Smooth muscle cell (in vitro differentiated cells): ENCODE data around the gene DOCK8. TPM values are rescaled to one million over a fixed set of nuclear protein-coding genes. Genes with fewer than 3 reads are reported as not detected.

Source experiments
- DNase-seq: peaks from one replicate; lab custom pipeline; 2025; ENCODE audit not compliant: unreplicated experiment; lab: John Stamatoyannopoulos, UW
- H2AFZ ChIP-seq: fragments of 200-600 bp; sonication (generic); 2 replicates; pipeline ENCODE4 v1.6.0; 2016; ENCODE audit warnings: antibody characterized with exemption, low read depth, mild to moderate bottlenecking
- H3F3A ChIP-seq: fragments of 200-600 bp; sonication (generic); 2 replicates; pipeline ENCODE4 v1.6.0; 2017; ENCODE audit warnings: antibody characterized with exemption, low read depth
- H3K27ac ChIP-seq: fragments of 200-600 bp; sonication (generic); 2 replicates; pipeline ENCODE4 v1.5.1; 2016; ENCODE audit warnings: low read depth, mild to moderate bottlenecking
- H3K27me3 ChIP-seq: fragments of 200-600 bp; sonication (generic); 2 replicates; pipeline ENCODE4 v1.6.1; 2016; ENCODE audit warnings: low read depth, mild to moderate bottlenecking
- H3K36me3 ChIP-seq: fragments of 200-600 bp; sonication (generic); 2 replicates; pipeline ENCODE4 v1.5.1; 2016; ENCODE audit warnings: low read depth
- H3K4me1 ChIP-seq: fragments of 200-600 bp; sonication (generic); 2 replicates; pipeline ENCODE4 v1.5.1; 2016; ENCODE audit warnings: low read depth
- H3K4me2 ChIP-seq: fragments of 200-600 bp; sonication (generic); 2 replicates; pipeline ENCODE4 v1.6.0; 2016; ENCODE audit warnings: mild to moderate bottlenecking
- H3K4me3 ChIP-seq: fragments of 200-600 bp; sonication (generic); 2 replicates; pipeline ENCODE4 v1.5.1; 2016; ENCODE audit warnings: mild to moderate bottlenecking
- H3K79me2 ChIP-seq: fragments of 200-600 bp; sonication (generic); 2 replicates; pipeline ENCODE4 v1.6.0; 2016; ENCODE audit warnings: low read depth, mild to moderate bottlenecking
- H3K9ac ChIP-seq: fragments of 200-600 bp; sonication (generic); 2 replicates; pipeline ENCODE4 v1.6.0; 2016; ENCODE audit warnings: low read depth
- H3K9me3 ChIP-seq: fragments of 200-600 bp; sonication (generic); replicated peaks from 2 replicates; pipeline ENCODE4 v1.5.1; 2016; ENCODE audit warnings: low read depth
- H4K20me1 ChIP-seq: fragments of 200-600 bp; sonication (generic); 2 replicates; pipeline ENCODE4 v1.6.0; 2016; ENCODE audit warnings: low read depth
- WGBS: methylation state at CpG from one replicate; pipeline ENCODE4 v1.1.7; 2016; ENCODE audit warnings: low lambda C conversion rate; 5-methylcytosine and 5-hydroxymethylcytosine counted together
- polyA plus RNA-seq: library from polyadenylated mRNA; unstranded; fragments of >200 nt; fragmentation: Nextera tagmentation; extraction: Ambion mirVana; gene quantifications from 2 replicates; pipeline ENCODE4 v1.2.1, GENCODE V29; 2016
- total RNA-seq: library from RNA; depleted of rRNA; stranded (reverse); fragments of >200 nt; gene quantifications from 2 replicates; pipeline ENCODE4 v1.2.3, GENCODE V29; 2014
- TF ChIP-seq, protein P1 (sequence below): fragments of 200-600 bp; sonication (generic); IDR thresholded peaks from 2 replicates; pipeline ENCODE4 v1.5.1; 2017; ENCODE audit warnings: borderline replicate concordance, mild to moderate bottlenecking, antibody characterized with exemption; ENCODE audit not compliant: insufficient read depth, poor library complexity, severe bottlenecking

DOCK8 gene
- total and polyA plus RNA-seq, 2 experiments from 2014 or later: 0.18 to 4.9 TPM

DNA sequence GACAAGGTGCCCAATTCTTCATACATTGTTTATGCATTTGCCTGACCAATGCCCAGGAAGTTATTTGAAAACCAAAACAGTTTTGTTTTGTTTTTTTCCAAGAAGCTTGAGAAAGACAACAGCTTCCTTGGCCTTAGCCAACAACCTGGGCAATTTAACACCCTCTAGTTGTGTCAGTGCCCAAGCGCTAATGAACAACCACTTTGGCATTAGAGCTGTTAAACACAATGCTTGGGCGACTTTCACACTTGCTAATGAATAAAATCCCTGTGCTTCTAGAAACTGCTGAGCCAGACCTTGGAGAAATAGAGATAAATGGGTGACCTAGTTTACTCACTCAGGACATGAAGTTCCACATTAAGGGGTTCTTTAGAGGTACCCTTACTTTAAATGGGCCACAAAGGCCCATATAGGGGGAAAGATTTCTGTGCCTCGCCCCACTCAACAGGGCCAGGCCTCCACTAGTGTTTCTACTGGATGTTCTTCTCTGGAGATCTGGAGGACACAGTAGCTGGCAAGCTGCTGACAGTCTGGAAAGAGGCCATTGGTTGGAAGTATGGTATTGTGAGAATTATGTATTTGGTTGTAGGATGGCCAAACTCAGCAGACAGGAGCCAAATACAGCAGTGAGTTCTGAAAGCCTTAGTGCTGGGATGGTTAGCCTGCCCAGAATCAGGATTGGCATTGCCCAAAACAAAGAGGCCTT is 179.8 kb downstream of the DOCK8 start:
- H3K4me1 ChIP-seq: no peaks in the 10 kb centered on the region
- WGBS: 92% methylated on average over 3 of the region's 3 CpGs
- DNase-seq: no peak

DNA sequence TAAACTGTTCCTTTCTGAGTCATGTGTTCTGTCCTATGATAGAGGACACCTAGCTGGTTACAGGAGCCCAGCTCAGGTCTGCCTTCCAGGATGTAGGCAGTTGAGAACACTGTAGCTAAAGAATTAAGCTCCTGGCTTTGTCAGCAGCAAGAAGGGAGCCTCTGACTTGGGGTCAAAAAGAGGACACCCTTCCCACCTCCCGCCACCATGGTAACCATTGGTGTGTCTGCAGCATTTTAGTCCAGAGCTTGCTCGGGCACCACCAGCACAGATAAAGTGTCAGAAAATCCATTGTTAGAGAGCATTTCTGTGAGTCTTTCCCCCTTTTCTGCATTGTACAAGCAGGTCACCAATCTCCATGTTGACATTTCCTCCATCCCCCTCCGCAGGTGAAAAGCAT is 181.7 kb downstream of the DOCK8 start:
- H3K36me3 ChIP-seq: no peaks in the 10 kb centered on the region
- DNase-seq: no peak
- no peaks in the 10 kb centered on the region for H3K9me3 ChIP-seq
- H4K20me1 ChIP-seq: no peaks in the 10 kb centered on the region
- no peaks in the 10 kb centered on the region for H3F3A ChIP-seq
- H2AFZ ChIP-seq: no peak overlapping the region
- H3K27ac ChIP-seq: no peak overlapping the region
- no peak overlapping the region for H3K4me2 ChIP-seq
- H3K4me3 ChIP-seq: no peak overlapping the region
- H3K79me2 ChIP-seq: no peaks in the 10 kb centered on the region
- H3K4me1 ChIP-seq: no peaks in the 10 kb centered on the region
- no peak overlapping the region for H3K9ac ChIP-seq
- H3K27me3 ChIP-seq: no peaks in the 10 kb centered on the region
- TF ChIP-seq, protein P1, sequence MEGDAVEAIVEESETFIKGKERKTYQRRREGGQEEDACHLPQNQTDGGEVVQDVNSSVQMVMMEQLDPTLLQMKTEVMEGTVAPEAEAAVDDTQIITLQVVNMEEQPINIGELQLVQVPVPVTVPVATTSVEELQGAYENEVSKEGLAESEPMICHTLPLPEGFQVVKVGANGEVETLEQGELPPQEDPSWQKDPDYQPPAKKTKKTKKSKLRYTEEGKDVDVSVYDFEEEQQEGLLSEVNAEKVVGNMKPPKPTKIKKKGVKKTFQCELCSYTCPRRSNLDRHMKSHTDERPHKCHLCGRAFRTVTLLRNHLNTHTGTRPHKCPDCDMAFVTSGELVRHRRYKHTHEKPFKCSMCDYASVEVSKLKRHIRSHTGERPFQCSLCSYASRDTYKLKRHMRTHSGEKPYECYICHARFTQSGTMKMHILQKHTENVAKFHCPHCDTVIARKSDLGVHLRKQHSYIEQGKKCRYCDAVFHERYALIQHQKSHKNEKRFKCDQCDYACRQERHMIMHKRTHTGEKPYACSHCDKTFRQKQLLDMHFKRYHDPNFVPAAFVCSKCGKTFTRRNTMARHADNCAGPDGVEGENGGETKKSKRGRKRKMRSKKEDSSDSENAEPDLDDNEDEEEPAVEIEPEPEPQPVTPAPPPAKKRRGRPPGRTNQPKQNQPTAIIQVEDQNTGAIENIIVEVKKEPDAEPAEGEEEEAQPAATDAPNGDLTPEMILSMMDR: no peak
- WGBS: 93% methylated on average over 3 of the region's 3 CpGs

More for the DNA sequence above, 179.8 kb downstream of the DOCK8 start:
- Histone ChIP-seq H4K20me1 (no peaks in the 10 kb centered on the region), H2AFZ (no peak overlapping the region), H3K4me2 (no peak overlapping the region), H3K27ac (no peak overlapping the region), H3K4me3 (no peak overlapping the region), H3K79me2 (no peaks in the 10 kb centered on the region), H3K27me3 (no peaks in the 10 kb centered on the region), H3K9ac (no peak overlapping the region), H3F3A (no peaks in the 10 kb centered on the region), H3K9me3 (no peaks in the 10 kb centered on the region), H3K36me3 (no peaks in the 10 kb centered on the region)
- TF ChIP-seq, protein P1: no peak

DNA sequence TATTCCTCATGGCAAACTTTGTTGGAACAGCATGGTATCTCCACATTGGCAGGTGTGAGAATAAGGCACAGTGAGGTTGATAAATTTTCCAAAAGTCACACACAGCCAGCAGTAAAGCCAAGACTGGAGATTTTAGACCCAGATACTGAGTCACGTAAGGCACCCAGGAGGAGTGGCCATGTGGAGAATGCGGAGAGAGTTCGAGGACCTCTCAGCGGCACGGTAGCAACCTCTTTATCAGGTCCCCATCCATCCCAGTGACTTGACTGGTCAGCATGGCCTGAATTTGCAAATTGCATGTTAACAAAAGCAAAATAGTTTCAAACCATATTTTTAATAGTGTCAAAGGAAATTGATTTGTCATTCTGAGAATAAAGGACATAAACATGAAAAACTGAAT is 183.4 kb downstream of the DOCK8 start:
- DNase-seq: no peak
- no peak overlapping the region for H3K4me3 ChIP-seq
- H3F3A ChIP-seq: no peaks in the 10 kb centered on the region
- no peak overlapping the region for H3K4me2 ChIP-seq
- H3K9ac ChIP-seq: no peak overlapping the region
- no peak overlapping the region for H2AFZ ChIP-seq
- H3K27ac ChIP-seq: no peak overlapping the region
- no peaks in the 10 kb centered on the region for H3K9me3 ChIP-seq
- H3K36me3 ChIP-seq: no peaks in the 10 kb centered on the region
- H3K27me3 ChIP-seq: no peaks in the 10 kb centered on the region
- H4K20me1 ChIP-seq: no peaks in the 10 kb centered on the region
- no peaks in the 10 kb centered on the region for H3K79me2 ChIP-seq
- no peaks in the 10 kb centered on the region for H3K4me1 ChIP-seq
- WGBS: 82% methylated on average over 5 of the region's 5 CpGs
- TF ChIP-seq, protein P1: no peak

DNA sequence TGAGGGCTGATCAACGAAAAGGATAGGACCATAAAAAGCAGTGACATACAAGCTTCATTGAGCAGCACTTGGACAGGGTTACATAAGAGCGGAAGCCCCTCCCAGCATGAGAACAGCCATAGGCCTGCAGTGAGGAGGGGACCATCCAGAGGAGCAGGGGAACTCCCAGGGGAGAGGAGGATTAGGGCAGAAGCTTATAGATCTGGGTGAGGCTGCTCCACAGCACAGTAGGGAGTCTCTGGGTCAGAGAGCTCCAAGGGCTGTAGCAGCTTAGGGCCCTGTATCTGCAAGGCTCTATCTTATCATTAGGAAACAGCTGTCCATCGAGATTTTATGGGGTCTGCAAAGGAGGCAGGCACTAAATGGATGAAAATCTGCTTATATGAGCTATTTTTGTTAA is 186.6 kb downstream of the DOCK8 start:
- Histone ChIP-seq H3K36me3 (no peaks in the 10 kb centered on the region), H3K4me3 (no peak overlapping the region), H3K27ac (no peak overlapping the region), H3K27me3 (no peaks in the 10 kb centered on the region), H3K4me1 (no peaks in the 10 kb centered on the region), H3K79me2 (no peaks in the 10 kb centered on the region), H3K9ac (no peak overlapping the region), H3K4me2 (no peak overlapping the region), H3F3A (no peaks in the 10 kb centered on the region), H4K20me1 (no peaks in the 10 kb centered on the region), H2AFZ (no peak overlapping the region), H3K9me3 (no peaks in the 10 kb centered on the region)
- 67% methylated on average over 3 of the region's 3 CpGs for WGBS
- no peak for DNase-seq
- TF ChIP-seq, protein P1: no peak
